T-helper 1 cell (primary cell): ENCODE data around the gene NFIC.
"Not testable (repeated sequence)": the region's sequence is repeated elsewhere in the genome, so short reads cannot be mapped to it uniquely, and the experiment has no call there.

Source experiments
- DNase-seq, 5 donors: peaks; one replicate each; pipeline ENCODE4 v3.0.0-alpha.2; 2012 to 2020

Gene NFIC

DNA sequence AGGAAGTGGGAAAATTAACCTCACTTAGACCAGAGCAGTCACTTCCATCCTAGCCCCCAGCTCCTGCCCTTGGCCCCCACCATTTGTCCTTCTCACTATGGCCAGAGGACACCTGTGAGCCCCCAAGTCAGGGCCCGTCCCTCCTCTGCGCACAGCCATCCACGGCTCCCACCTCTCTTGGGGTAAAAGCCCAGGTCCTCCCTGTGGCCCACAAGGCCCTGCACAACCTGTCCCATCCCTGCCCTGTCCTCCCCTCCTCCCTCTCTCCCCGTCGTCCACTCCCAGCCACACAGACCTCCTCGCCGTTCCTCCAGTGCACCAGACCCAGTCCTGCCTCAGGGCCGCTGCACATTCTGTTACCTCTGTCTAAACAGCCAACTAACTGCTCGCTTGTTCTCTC lies 60.0 kb downstream of the NFIC start:
- no peak for DNase-seq

DNA sequence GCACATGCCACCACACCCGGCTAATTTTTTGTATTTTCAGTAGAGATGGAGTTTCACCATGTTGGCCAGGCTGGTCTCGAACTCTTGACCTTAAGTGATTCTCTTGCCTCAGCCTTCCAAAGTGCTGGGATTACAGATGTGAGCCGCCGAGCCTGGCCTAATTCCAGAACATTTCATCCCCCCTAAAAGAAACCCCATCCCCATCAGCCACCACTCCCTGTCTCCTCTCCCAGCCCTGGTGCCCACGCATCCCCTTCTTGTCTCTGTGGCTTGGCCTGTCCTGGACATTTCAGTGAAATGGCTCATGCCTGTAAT lies 63.9 kb downstream of the NFIC start:
- not testable (repeated sequence) for DNase-seq

DNA sequence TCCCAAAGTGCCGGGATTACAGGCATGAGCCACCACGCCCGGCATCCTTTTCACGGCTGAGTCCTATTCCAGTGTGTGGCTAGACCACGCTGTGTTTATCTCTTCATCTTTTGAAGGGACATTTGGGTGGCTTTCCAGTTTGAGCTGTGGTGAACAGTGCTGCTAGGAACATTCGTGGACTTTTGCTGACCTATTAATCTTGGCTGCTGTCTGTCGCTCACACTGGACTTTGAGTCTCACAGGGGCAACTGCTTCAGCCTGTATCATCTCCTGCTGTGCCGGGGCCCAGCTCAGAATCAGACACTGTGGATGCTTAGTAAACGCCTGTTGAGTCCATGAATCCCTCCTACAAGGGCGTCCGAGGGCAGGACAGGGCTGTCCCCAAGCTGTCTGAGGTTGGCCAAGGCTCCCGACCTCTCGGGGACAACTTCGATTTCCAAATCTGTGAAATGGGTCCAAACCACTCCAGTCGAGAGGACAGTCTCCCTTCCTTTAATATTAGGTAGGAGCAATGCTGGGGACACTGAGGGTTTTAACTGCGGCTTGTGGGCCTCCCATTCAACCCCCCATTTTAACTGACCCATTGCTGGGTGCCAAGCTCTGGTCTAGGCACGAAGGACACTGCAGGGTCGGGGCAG lies 65.5 kb downstream of the NFIC start:
- no peak for DNase-seq

DNA sequence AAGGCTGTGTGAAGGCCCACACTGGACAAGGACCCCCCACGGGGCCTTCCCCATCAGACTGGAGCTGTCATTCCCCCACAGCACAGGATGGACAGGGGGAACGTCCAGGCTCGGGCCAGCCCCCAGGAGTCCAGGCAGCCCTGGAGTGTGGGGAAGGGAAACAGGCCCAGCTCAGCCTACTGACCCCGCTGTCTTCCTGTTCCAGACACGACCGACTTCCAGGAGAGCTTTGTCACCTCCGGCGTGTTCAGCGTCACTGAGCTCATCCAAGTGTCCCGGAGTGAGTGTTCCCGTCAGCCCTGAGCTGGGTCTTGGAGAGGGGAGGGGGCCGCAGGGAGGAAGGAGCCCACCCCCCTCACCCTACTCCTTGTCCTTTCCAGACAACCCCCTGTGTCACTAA lies 66.9 kb downstream of the NFIC start:
- DNase-seq: no peak

DNA sequence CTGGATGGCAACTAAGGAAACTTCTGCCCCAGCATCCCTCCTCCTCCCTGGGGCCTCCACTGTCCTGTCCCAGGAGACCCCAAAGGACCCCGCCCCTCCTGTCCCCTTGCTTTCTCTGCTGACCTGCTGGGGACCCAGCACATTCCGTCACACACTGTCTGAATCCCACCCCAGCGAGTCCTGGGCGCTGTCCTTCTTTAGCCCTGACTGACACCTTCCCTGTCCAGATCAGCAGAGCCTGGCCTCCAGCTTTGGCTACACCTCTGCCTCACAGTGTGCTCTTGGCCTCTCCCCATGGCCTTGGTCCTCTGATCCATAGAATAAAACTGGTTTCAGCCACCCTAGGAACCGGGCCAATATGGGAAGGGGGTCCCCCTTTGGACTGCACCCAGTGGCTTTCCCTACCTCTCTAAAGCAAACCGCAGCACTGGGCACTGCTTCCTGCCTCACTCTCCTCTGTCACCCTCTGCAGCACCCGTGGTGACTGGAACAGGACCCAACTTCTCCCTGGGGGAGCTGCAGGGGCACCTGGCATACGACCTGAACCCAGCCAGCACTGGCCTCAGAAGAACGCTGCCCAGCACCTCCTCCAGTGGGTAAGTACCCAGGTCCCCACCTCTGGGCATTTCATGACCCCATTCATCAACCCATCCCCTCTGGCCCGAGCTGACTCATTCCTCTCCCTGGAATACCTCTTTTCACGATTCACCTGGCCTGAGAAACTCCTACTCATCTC lies 67.6 kb downstream of the NFIC start:
- DNase-seq: no peak

DNA sequence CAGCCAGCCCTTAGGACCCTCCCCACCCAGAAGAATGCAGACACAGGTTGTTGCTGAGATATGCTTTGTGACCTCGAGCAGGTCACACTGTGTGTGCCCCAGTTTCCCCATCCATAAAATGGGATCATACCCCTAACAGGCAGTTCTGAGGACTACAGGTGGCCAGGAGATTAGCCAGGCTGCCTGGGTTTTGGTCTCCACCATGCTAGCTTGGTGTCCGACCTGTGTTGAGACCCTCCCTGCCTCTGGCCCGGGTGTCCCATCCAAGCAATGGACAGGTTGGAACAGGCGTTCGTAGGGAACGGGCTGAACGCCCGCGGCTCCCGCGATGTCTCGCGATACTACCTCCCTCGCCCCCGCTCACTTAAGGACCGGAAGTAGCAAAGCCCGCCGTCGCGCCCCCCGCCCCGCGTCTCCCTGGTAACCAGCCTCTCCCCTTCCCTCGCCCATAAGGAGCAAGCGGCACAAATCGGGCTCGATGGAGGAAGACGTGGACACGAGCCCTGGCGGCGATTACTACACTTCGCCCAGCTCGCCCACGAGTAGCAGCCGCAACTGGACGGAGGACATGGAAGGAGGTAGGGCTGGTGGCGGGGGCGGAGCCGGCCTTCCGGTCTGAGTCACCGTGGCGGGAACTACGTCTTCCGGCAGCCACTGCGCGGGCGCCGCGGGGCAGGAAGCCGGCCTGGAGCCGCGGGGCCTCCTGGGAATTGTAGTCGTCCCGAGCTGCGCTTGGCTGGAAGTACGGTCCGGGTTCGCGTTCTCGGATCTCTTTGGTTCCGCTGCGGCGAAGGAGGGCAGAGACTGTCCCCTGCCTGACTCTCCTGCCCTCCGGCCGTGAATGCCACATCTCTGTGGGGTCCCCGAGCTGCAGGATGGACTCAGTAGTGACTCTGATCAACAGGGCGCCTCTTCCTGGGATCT lies 68.5 kb downstream of the NFIC start:
- DNase-seq: peak; percentile 84 to 98 (median 91)

DNA sequence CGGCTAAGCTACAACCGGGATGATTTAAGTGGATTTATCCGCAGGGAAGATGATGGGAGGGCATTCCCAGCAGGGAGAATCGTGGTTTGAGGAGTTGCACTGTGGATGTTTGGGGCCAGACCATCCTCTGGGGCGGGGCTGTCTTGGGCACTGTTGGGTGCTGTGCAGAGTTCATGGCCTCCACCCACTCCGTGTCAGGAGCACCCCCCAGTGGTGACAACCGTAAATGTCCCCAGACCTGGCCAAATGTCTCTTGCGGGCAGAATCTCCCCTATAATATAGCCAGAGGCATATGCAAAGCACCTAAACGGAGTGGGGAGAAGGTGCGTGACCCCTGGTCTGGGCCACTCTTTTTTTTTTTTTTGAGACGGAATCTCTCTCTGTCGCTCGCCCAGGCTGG lies 73.7 kb downstream of the NFIC start:
- DNase-seq: peak in 3 of 5 donors; percentile 37 to 56 (median 50)

DNA sequence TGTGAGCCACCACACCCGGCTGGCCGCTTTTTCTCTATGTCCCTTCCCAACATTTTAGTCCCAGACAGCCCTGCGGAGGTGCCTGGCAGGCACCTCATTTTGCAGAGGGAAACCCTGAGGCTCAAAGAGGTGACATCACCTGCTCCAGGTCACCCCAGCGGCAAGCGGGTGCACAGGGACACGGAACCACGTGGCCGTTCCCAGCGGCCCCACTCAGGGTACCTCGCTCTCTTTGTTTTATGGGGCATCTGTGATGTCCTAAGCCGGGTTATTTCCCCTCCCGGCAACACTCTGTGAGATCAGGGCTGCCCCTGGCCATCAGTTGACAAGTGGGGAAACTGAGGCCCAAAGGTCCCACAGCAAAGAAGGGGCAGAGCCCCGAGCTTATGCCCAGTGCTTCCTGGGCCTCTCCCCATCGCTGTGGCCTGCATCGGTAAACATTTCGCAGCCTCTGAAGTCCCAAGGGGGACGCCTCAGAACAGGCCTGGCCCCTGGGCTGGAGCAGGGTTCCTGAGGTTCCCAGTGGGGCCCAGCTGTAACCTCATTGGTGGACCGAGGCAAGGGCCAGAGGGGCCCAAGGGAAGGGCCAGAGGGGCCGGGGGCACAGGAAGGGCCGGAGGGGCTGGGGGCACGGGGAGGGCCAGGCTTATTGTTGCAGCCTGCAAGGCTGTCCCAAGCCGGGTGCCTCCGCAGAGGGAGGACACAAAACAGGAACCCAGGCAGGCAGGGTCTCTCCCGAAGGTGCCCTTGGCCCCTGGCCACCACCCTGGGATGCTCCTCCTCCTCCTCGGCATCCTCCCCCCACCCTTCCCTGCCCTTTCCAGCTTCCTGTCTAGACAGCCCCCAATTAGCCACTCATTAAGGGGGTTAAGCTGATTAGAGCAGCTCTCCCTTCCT lies 75.0 kb downstream of the NFIC start:
- DNase-seq: no peak

DNA sequence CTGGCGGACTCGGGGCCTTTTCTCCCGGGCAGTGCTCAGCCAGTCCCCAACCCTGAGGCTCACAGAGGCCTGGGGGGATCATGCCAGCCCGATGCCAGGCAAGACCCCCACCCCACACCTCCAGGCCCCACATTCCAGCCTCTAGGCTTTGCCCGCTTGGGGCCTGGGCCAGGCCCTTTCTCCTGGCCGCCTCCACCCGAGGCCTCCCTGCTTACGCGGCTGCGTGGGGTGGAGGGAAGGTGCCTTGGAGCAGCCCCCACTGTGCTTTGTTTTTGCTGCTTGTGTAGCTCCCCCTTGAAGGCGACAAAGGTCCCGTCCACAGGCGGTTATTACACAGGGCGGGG lies 75.6 kb downstream of the NFIC start:
- DNase-seq: no peak

DNA sequence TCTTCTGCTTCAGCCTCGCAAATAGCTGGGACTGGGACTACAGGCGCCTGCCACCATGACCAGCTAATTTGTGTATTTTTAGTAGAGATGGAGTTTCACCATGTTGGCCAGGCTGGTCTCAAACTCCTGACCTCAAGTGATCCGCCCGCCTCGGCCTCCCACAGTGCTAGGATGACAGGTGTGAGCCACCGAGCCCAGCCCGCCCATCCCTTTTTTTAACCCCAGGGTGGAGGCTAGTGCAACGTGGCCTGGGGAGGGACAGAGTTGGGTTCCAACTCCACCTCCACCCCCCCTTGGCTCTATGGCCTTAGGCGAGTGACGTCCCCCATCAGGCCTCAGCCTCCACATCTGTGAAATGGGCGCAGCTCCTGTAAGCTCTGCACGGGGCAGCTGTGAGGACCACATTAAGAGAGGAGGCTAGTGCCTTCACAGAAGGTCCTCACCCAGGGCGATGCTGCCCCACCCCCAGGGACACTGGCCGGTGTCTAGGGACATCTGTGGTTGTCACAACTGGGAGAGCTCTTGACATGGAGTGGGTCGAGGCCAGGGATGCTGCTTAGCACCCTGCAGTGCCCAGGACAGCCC lies 76.2 kb downstream of the NFIC start:
- DNase-seq: no peak

DNA sequence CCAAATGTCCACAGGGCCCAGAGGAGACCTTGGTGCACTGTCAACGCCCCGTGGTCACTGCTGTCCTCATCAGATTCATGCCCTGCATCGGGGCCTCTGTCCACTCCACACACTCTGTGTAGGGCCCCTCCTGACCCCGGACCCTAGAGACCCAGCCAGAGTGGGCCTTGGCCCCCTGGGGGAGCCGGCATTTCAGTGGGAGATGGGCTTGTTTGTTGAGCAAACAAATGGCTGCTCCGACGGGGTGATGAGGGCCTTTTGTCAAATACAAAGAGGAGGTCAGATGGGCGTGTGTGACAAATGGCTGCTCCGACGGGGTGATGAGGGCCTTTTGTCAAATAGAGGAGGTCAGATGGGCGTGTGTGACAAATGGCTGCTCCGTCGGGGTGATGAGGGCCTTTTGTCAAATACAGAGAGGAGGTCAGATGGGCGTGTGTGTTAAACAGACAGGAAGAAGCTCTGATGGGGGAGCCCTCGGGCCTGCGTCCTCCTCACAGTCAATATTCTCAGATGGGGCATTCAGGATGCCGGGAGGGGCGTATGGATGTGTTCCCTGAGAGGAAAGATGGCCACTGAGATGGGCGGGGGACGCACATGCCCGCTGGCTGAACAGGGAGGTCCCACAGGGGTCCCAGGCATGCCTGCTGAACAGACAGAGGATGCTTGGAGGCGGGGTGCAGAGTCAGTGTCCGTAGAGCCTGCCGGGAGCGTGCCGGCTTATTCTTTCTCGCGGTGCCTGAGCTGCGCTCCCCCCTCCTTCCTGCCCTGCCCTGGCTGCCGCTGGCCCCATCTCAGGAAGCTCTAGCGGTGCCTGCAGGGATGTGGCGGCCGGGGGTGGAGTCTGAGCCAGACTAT lies 77.7 kb downstream of the NFIC start:
- no peak for DNase-seq

DNA sequence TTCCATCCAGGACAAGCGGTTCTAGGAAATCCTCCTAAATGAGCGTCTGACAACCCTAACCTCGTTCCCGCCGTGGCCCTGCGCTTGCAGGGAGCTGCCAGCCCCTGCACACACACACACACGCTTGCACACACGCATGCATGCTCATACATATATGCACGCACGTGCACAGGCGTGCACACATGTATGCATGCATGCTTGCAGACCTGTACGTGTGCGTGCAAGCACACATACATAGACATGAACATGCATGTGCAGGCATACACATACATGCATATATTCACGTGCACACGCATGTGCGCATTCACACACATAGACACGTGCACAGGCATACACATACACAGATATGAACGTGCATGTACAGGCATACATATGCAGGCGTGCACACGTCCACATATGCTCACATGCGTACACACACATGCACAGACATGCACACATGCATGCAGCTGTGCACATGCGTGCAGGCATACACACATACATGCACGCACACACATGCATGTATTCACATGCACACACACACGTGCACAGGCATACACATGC lies 78.4 kb downstream of the NFIC start:
- DNase-seq: no peak

DNA sequence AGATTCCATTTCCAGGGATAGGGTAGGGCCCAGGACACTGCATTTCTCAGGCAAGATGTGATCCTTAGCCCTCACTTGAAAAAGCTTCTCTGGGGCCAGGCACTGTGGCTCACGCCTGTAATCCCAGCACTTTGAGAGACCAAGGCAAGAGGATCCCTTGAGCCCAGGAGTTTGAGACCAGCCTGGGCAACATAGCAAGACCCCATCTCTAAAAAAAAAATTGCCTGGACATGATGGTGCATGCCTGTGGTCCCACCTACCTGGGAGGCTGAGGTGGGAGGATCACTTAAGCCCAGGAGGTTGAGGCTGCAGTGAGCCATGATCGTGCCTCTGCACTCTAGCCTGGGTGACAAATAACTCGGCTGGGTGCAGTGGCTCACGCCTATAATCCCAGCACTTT lies 80.3 kb downstream of the NFIC start:
- not testable (repeated sequence) for DNase-seq

DNA sequence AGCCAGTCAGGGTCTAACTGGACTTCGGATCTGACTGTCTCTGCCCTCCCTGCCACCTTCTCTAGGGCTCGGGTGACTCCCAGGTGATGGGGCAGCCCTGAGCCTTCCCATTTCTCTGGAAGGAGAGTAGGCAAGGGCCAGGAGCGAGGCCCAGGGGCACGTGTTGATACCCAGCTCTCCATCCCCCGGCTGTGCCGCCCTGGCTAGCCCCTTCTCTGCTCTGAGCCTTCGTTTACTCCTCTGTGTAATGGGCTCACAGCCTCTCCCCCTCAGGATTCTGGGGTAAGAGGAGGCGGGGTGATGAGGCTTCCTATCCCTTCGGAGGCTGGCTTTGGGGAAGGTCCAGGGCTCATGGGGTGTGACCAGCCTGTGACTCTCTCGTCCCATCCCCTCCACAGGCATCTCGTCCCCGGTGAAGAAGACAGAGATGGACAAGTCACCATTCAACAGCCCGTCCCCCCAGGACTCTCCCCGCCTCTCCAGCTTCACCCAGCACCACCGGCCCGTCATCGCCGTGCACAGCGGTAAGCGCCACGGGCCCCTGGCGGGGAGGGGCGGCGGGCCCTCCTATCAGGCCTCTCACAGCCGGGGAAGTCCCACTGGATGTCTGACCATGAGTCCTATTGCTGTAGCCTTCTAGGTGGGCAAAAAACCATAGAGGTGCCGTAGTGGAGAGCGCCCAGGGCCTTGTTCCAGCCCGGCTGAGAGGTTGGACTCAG lies 82.4 kb downstream of the NFIC start:
- DNase-seq: no peak

DNA sequence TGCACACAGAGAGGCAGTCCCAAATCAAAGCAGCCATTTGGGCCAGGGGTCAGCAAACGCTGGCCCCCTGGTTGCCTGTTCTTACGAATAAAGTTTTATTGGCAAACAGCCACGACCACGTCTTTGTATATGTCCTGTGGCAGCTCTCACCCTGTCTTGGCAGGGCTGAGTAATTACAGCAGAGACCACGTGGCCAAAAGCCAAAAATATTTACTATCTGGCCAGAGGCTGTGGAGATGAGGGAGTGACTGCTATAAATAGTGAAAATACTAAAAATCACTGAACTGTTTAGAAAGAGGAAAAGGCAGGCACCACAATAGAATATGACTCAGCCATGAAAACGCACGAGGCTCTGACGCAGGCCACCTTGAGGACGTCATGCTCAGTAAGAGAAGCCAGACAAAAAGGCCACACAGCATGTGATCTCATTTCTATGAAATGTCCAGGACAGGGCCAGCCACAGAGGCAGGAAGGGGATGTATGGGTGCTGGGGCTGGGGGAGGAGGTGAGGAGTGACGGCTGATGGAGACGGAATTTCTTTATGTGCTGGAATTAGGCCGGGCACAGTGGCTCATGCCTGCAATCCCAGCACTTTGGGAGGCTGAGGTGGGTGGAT lies 84.5 kb downstream of the NFIC start:
- DNase-seq: no peak

DNA sequence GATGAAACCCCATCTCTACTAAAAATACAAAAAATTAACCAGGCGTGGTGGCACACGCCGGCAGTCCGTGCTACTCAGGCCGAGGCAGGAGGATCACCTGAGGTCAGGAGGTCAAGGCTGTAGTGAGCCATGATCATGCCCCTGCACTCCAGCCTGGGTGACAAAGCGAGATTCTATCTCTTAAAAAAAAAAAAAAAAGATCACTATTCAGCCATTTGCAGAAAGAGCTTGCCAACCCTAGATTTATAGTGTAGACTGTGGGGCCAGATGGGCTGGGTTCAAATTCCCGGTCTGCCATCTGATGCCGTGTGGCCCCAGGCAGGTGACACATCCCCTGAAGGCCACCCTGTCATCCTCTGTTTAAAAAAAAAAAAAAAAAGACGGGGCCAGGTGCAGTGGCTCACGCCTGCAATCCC lies 85.1 kb downstream of the NFIC start:
- DNase-seq: no peak

DNA sequence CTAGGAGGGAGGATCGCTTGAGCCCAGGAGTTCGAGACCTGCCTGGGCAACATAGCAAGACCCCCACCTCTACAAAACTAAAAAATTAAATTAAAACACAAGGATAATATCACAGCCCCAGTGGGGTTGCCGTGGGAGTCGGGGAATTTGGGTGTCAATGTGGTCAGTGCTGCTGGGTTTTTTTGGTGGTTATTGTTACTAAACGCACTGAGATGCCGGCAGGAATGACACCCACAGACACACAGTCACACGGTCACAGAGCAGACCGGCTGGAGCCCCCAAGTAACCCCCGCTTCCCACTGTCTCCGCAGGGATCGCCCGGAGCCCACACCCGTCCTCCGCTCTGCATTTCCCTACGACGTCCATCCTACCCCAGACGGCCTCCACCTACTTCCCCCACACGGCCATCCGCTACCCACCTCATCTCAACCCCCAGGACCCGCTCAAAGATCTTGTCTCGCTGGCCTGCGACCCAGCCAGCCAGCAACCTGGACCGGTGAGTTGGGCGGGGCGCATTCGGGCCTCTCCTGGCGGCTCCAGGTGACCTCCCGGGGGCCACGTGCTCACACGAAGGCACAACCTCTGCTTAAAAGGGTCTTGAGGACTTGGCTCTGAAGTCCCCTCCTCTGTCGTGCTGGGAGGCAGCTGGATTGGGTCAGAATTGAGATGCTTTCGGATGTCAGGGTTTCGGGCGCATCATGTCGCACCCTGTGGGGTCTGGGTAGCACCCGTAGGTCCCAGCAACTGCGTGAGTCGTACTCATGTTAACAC lies 86.0 kb downstream of the NFIC start:
- DNase-seq: no peak

DNA sequence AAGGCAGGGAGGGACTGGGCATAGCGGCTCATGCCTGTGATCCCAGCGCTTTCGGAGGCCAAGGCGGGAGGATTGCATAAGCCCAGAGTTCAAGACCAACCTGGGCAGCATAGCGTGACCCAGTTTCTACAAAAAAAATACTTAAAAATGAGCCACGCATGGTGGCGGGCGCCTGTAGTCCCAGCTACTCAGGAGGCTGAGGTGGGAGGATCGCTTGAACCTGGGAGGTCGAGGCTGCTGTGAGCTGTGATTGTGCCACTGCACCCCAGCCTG lies 86.5 kb downstream of the NFIC start:
- not testable (repeated sequence) for DNase-seq

DNA sequence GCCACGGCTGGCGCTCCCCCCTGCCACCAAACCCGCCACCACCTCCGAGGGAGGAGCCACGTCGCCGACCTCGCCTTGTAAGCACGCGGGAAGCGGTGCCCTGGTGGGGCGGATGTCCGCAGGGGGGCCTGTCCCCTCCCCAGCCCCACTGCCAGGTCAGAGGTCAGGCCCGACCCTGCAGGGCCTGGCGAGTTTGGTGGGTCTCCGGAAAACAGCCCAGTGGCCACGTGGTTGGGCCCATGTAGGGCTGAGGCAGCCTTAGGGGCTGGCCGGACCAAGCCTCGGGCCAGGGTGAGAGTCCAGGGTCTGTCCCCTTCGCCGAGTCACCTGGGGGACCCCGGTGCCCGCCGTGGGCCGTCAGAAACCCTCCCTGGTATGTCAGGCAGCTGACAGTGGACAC lies 87.5 kb downstream of the NFIC start:
- no peak for DNase-seq
